MCF 10A (cell line): Measurements from ENCODE around the gene CELF4. TPM values are rescaled to one million over a fixed set of nuclear protein-coding genes. Genes with fewer than 3 reads are reported as not detected.

Experiments used
- BruUV-seq: library from RNA; stranded (reverse); fragments of 400-500 nt; replicated peaks from 2 replicates; lab custom pipeline; 2021; lab: Mats Ljungman, UMichigan
- CTCF ChIA-PET: fragments of 300-600 bp; sonication (Branson Sonifier 250); formaldehyde crosslinking; extraction: SDS; loops from one replicate; lab custom pipeline; 2021; ENCODE audit warnings: antibody characterized with exemption, inconsistent platforms; lab: Yijun Ruan, JAX
- POLR2A ChIA-PET: fragments of 300-600, 350-650 bp; sonication (Branson Sonifier 250); formaldehyde crosslinking; extraction: SDS; loops from one replicate; lab custom pipeline; 2020; ENCODE audit warnings: antibody characterized with exemption, inconsistent platforms; lab: Yijun Ruan, JAX
- DNase-seq: peaks from one replicate; pipeline ENCODE4 v3.0.0-alpha.2; 2018; ENCODE audit not compliant: unreplicated experiment
- H3K27ac Mint-ChIP-seq: one replicate; pipeline ENCODE4 v1.8.0; 2022; ENCODE audit warnings: mild to moderate bottlenecking, low read depth, mixed read lengths; ENCODE audit not compliant: unreplicated experiment
- H3K27me3 Mint-ChIP-seq: one replicate; pipeline ENCODE4 v1.8.0; 2022; ENCODE audit warnings: mixed read lengths; ENCODE audit not compliant: insufficient read depth, unreplicated experiment
- H3K36me3 Mint-ChIP-seq: one replicate; pipeline ENCODE4 v1.8.0; 2022; ENCODE audit warnings: mild to moderate bottlenecking, moderate library complexity, mixed read lengths; ENCODE audit not compliant: insufficient read depth, unreplicated experiment
- H3K4me1 Mint-ChIP-seq: one replicate; pipeline ENCODE4 v1.8.0; 2022; ENCODE audit warnings: mixed read lengths; ENCODE audit not compliant: insufficient read depth, unreplicated experiment
- H3K4me3 Mint-ChIP-seq: one replicate; pipeline ENCODE4 v1.8.0; 2022; ENCODE audit warnings: mild to moderate bottlenecking, moderate library complexity, mixed read lengths; ENCODE audit not compliant: unreplicated experiment
- H3K9me3 Mint-ChIP-seq: one replicate; pipeline ENCODE4 v1.8.0; 2022; ENCODE audit warnings: mixed read lengths; ENCODE audit not compliant: unreplicated experiment
- intact Hi-C: fragments of 100-400 bp; cut with micrococcal nuclease; formaldehyde crosslinking; loops from 2 replicates; pipeline ENCODE4 v1.14.1; 2022
- total RNA-seq: library from RNA; stranded (reverse); gene quantifications from 2 replicates; pipeline ENCODE4 v1.2.3, GENCODE V29; 2022
- TF ChIP-seq, protein P1 (sequence below): fragments of 200-600 bp; IDR thresholded peaks from one replicate; pipeline ENCODE4 v1.8.0; 2022; ENCODE audit warnings: antibody characterized with exemption, mild to moderate bottlenecking; ENCODE audit not compliant: unreplicated experiment

The CELF4 gene
- total RNA-seq, 1 experiment from 2014 or later, result not detected

DNA sequence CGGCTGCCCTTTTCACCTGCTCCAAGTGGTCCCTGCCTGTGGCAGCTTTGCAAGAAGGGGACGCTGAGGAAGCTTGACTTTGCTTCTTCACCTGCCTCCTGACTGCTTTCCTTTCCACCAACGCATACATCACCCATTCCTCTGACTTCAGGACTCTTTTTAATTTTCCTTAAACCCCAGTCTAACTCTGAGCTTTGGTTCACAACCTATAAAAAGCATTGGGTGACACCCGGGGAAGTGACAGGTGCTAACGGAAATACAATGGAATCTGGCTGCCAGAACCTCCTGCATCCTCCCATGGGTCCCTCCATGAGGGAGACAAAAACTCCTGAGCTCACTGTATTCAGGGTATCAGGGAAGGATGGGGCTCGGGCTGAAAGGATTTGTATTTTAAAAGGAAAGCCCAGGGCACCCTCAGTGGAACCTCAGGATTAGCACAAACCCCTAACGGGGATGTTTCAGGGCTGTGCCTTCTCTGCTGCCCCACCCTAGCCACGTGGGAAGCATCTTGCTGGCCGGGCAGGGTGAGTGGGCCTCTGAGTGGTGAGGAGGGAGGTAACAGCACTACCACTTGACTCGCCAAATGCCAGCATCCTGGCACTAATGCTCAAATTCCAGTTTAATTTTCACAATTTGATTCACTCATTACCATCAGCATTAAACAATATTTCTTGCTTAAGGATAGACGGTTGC is 284.8 kb downstream of the CELF4 start:
- peaks cover 12% of the 10 kb centered on the region for H3K27me3 Mint-ChIP-seq
- TF ChIP-seq, protein P1, sequence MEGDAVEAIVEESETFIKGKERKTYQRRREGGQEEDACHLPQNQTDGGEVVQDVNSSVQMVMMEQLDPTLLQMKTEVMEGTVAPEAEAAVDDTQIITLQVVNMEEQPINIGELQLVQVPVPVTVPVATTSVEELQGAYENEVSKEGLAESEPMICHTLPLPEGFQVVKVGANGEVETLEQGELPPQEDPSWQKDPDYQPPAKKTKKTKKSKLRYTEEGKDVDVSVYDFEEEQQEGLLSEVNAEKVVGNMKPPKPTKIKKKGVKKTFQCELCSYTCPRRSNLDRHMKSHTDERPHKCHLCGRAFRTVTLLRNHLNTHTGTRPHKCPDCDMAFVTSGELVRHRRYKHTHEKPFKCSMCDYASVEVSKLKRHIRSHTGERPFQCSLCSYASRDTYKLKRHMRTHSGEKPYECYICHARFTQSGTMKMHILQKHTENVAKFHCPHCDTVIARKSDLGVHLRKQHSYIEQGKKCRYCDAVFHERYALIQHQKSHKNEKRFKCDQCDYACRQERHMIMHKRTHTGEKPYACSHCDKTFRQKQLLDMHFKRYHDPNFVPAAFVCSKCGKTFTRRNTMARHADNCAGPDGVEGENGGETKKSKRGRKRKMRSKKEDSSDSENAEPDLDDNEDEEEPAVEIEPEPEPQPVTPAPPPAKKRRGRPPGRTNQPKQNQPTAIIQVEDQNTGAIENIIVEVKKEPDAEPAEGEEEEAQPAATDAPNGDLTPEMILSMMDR, result no peak
- H3K36me3 Mint-ChIP-seq, result no peaks in the 10 kb centered on the region
- H3K27ac Mint-ChIP-seq, result no peak overlapping the region
- no peak overlapping the region for H3K4me3 Mint-ChIP-seq
- H3K9me3 Mint-ChIP-seq, result no peaks in the 10 kb centered on the region
- no TSS peak for BruUV-seq
- H3K4me1 Mint-ChIP-seq, result no peaks in the 10 kb centered on the region
- DNase-seq, result no peak
- CTCF ChIA-PET, result interaction anchor here (0.7 to 1.3 kb wide), 2 partner anchors 28 to 335 kb away, joined by 3 to 4 read pairs; no protein-coding TSS in a partner anchor
- intact Hi-C loops, result no loop called here
- POLR2A ChIA-PET, result no interaction called here

DNA sequence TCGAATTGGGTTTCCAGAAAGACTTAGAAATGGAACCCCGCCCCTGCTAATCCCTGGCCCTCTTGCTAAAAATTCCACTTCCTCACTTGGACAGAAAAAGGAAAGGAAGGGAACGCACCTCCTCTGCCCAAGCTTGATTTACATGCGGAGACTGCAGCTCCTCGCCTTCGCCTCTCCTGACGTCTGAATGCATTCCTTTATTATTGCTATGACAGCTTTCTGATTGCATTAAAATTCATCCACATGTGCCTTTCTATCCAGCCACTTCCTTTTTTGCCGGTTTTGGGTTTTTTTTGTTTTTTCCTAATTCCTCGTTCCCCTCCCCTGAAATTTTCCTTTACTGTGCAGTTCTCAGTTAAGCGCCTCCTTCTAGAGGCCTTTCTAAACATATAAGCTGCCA is 287.8 kb downstream of the CELF4 start:
- TF ChIP-seq, protein P1, result no peak
- no peak overlapping the region for H3K4me3 Mint-ChIP-seq
- peaks cover 12% of the 10 kb centered on the region for H3K27me3 Mint-ChIP-seq
- no peaks in the 10 kb centered on the region for H3K4me1 Mint-ChIP-seq
- intact Hi-C loops, result no loop called here
- no peak overlapping the region for H3K27ac Mint-ChIP-seq
- CTCF ChIA-PET, result no interaction called here
- BruUV-seq, result no TSS peak
- H3K9me3 Mint-ChIP-seq, result no peaks in the 10 kb centered on the region
- POLR2A ChIA-PET, result no interaction called here
- no peak for DNase-seq
- H3K36me3 Mint-ChIP-seq, result no peaks in the 10 kb centered on the region

DNA sequence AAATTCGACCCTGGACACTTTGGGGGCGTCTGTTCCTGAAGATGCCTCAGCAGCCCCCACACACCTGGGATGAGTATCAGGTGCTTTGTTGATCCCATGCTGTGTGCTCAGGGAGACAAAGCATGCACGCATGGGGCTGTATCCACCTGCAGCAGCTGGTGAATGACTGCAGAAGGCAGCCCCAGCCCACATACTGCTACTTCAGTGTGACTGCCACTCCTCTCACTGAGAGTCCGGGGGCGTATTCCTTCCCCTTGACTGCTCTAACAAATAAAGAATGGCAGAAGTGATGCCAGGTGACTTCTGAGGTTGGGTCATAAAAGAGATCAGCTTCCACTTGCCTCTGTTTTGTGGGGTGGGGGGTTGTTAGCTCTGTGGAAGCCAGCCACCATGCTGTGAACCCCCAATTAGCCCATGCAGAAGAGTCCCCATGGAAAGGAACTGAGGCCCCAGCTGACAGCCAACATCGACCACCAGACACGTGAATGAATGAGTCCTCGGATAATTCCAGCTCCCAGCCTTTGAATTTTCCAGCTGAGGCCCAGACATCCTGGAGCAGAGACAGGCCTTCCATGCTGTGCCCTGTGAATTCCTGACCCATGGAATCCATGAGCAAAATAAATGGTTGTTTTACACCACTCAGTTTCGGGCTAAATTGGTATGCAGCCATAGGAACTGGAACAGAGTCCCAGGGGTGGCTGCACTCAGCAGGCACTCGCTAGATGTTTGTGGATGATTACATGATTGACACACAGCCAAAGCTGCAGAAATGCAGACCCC is 289.3 kb downstream of the CELF4 start:
- TF ChIP-seq, protein P1, result no peak
- intact Hi-C loops, result no loop called here
- ChIA-PET CTCF (interaction anchor here (0.7 kb wide), 1 partner anchor 459 kb away, joined by 4 read pairs; no protein-coding TSS in a partner anchor), POLR2A (no interaction called here)
- no peak overlapping the region for H3K27ac Mint-ChIP-seq
- DNase-seq, result no peak
- H3K4me3 Mint-ChIP-seq, result no peak overlapping the region
- peaks cover 12% of the 10 kb centered on the region for H3K27me3 Mint-ChIP-seq
- H3K9me3 Mint-ChIP-seq, result no peaks in the 10 kb centered on the region
- no peaks in the 10 kb centered on the region for H3K4me1 Mint-ChIP-seq
- no TSS peak for BruUV-seq
- H3K36me3 Mint-ChIP-seq, result no peaks in the 10 kb centered on the region

DNA sequence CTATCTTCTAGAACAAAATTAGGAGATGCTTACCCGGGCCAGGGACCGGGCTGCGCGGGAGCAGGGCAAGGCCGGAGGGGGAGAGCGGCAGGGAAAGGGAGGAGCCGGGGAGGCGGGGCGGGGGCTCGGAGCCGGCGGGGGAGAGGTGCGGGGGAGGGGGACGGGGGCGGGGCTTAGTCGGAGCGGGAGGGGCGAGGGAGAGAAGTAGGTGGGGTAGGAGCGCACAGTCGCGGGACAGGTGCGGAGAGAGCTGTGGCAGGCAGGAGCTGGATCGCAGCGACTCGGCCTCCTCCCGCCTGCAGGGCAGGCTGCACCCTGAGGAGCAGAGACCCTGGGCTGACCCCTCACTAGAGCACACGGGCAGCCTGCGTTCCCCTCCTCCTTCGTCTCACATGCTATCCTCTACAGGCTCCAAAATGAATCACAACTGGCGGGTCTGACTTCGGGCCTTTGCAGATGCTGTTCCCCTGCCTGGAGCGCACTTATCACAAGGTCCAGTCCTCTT is 290.3 kb downstream of the CELF4 start:
- CTCF ChIA-PET, result no interaction called here
- TF ChIP-seq, protein P1, result no peak
- Mint-ChIP-seq H3K36me3 (no peaks in the 10 kb centered on the region), H3K27me3 (peaks cover 12% of the 10 kb centered on the region), H3K27ac (no peak overlapping the region), H3K4me1 (no peaks in the 10 kb centered on the region), H3K4me3 (no peak overlapping the region), H3K9me3 (no peaks in the 10 kb centered on the region)
- intact Hi-C loops, result no loop called here
- no TSS peak for BruUV-seq
- DNase-seq, result no peak
- POLR2A ChIA-PET, result no interaction called here
